KG1 (cell line): ENCODE results near the gene TAB2.

Source experiments
- DNase-seq: peaks from one replicate; lab custom pipeline; 2025; lab: John Stamatoyannopoulos, UW

Gene TAB2

DNA sequence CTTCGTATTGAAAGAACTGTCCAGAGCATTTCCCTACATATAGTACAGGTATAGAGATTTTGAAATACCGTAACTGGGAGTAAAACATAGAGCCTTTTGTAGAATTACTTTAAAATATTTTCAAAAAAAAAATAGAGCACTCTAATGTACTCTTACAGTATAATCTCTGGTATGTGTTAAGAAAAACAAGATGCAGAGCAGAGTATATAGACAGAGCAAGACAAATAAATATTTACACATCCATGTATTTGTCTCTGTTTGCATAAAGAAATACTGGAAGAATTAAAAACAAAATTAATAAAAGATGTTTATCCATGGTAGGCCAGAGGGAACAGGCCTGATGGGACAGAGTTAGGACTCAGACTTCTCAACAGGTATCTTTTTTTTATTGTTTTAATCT is 54.5 kb downstream of the TAB2 start:
- DNase-seq, result no peak

DNA sequence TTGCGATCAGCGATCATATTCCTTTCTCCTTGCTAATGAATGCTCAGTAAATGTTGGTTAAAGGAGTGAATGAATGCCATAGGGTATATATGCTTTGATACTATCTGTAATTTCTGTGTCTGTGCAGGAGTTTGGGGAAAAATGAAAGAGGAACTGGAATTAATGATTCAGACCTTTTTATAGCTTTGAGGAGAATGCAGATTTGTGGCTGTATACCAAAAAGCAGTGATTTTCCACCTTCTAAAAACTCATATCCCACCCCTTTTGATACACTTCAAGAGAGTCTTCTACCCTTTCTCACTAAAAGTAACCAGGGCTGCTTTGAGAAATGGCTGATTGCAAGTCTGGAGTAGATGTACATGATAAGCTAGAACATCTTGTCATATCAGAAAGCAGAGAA is 56.0 kb downstream of the TAB2 start:
- no peak for DNase-seq

DNA sequence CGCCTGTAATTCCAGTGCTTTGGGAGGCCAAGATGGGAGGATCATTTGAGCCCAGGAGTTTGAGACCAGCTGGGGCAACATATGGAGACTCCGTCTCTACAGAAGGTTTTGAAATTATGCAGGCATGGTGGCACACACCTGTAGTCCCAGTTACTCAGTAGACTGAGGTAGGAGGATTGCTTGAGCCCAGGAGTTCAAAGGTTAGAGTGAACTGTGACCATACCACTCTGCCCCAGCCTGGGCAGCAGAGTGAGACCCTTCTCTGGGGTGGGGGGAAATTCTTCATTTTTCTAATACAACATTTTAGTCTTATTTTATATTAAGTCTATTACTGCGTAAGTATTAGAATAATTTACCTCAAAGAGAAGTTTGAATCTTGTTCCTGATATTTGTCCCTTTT is 62.5 kb downstream of the TAB2 start:
- no peak for DNase-seq

DNA sequence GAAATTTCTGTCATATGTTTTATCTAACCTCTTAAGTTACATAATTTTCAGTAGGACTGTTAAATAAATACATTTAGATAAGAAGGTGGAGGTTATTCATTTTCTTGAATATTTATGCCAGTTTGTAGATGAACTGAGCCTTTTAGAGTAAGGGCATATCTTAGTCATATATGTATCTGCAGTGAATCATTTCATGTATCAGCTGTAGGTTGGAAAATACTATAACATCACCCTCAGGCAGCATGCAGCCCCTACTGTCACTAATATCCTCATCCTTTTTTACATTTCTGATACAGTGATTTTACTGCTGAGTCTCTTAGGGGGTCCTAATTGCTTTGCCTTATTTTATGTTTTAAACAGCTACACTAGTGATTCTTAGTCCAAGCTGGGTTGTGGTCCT is 63.0 kb downstream of the TAB2 start:
- no peak for DNase-seq

DNA sequence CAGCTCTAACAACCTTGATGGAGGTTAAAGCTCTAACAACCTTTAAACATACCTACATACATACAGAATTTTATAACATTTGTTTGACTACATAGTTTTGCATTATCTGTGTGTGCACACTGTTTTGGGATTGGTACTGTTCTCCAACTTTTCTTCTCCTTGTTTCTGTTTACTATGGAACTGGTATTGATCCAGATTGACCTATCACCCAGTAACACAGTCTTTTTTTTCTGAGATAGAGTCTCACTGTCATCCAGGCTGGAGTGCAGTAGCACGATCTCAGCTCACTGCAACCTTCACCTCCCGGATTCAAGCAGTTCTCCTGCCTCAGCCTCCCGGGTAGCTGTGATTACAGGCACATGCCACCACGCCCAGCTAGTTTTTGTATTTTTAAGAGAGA is 65.9 kb downstream of the TAB2 start:
- no peak for DNase-seq

DNA sequence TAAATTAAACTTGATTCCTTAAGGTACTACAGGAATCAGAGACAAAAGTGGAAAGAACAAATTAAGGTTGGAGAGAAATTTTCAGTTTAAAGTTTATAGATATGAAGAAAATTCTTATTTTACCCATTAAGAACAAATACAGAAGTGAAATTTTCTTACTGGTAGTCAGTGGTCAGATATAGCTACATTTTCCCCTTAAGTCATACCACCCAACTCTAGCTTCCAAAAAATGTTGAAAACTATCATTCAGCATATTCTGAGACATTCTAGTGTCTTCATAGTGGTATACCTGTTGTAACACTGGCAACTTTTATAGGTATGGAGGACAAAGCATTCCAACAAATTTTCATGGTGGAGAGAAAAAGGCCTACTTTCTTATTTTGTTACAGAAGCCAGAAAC is 67.0 kb downstream of the TAB2 start:
- no peak for DNase-seq

DNA sequence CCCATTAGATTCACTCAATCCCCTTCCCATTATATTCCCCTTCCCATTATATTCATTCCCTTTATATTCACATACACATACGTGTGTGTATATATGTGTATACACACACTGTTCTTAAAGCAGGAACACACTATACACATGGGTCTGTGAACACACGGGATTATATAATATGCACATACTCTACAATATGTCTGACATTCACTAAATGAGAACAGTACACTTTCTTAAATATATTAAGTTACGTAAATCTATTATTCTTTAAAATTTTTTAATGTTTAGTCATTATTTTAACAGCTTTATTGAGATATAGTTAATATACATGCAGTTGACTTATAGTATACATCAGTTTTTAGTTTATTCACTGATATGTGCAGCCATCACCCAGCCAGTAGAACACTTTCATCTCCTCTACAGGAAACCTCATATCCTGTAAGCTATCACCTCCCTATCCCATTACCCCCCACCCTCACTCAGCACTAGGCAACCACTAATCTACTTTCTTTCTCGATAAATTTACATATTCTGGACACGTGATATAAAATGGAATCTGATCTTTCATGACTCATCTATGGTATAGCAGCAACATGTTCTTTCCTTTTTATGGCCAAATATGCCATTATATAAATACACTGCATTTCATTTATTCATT is 68.6 kb downstream of the TAB2 start:
- no peak for DNase-seq

DNA sequence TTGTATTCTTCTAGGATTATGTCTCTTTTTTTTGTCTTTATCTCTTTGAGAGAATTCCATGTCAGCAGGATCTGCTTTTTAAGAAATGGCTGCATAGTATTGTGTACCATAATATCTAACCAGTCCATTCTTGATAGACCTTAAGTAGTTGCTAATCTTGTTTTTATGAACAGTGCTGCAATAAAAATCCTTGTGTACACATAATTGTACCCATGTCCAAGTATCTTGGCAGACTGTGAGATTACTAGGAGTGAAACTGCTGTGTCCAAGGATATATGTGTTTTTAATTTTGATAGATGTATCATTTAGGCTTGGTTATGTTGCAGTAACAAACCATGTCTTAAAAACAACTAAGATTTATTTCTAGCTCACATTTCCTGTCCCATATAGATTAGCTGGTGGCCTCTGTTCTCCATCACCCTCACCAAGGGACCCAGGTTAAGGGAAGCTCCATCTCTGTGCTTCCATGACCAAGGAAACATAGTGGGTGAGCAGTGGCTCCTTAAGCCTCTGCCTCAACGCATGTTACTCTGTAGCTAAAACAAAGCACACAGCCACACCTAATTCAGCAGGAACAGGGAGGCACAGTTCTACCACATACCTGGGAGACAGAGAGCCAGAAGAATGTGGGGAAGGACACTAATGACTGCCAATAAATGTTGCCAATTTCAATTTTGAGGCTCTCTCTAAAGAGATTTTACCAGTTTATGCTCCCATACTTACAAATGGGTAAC is 70.4 kb downstream of the TAB2 start:
- DNase-seq, result no peak

DNA sequence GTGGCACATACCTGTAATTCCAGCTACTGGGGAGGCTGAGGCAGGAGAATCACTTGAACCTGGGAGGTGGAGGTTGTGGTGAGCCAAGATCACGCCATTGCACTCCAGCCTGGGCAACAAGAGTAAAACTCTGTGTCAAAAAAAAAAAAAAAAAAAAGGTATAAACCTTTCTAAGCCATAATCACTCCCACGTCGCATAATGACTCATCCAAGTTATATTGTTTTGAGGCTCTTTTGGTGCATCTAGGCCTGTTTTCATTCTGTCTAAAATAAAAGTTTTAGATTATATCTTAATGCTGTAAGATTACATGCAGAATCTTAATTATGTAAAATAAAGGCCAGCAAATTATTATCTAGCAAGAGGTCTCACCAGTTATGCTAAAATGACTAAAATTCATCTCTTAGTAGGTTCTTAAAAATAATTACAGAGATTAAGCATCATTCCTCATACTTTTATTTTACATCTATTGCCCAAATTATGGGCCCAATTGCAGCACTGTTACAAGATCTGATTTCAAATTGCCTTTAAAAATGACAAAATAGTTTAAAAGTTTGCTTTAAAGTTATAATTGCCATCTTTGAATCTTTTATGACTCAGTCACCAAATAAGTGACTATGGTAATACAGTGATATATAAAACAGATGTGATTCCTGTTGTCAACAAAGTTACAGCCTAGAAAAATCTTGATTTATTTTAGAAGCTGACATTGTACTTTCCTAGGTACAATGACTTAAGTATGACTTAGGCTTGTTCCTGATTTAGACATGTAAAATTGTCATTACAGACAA is 72.2 kb downstream of the TAB2 start:
- no peak for DNase-seq

DNA sequence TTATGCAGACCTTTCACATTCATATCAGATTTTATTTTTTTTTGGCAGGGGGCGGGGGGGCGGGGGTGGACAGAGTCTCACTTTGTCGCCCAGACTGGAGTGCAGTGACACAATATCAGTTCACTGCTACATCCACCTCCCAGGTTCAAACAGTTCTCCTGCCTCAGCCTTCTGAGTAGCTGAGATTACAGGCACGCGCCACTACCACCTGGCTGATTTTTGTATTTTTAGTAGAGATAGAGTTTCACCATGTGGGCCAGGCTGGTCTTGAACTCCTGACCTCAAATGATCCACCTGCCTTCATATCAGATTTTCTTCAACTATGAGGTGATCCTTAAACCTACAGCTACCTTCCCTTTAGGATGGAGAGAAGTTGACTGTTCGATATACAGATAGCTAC is 74.6 kb downstream of the TAB2 start:
- DNase-seq, result no peak

DNA sequence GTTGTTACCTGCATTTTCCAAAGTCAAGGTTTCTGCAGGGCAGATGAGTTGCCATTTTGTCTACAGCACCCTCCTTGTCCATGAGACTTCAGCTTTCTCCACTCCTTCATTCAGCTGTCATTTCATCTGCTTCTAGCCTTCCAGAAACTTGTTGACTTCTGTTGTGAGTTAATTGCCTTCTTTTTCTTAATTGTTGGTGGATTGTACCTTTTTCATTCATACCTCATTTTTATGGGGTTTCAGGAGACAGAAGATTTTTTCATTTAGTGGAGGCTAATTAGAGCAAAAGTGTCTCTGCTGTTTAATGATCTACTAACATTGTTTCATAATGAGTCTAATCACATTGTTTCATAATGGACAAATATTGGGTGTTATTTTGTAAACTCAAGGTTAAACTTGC is 75.0 kb downstream of the TAB2 start:
- no peak for DNase-seq

DNA sequence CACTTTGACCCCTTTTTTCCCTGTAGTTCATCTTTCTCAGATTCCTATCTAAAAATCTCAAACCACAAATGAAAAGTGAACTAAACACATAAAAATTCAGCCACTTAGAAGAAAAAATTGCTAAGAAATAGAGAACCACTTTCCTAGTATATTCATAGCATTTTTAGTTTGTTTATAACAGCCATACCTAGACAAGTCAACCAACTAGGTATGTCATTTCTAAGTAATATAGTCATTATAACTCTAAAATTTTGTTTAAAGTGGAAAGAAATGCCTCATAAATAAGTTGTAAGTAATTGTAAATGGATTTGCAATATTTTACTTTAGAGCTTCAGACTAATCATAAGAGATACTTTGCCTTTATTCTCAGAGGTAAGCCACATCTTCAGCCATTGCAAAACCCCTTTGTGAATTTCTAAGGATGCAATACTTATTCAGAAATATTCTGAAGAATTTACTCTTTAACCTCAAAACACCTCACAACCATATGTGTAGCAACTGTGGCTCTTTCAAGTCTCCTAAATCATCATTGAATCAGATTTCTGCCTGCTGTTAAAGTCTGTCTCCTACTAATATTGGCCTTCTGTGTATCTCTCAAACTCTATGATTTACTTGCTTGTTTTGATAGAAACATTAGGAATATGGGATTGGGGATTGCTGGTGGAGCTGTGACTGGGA is 75.6 kb downstream of the TAB2 start:
- no peak for DNase-seq

DNA sequence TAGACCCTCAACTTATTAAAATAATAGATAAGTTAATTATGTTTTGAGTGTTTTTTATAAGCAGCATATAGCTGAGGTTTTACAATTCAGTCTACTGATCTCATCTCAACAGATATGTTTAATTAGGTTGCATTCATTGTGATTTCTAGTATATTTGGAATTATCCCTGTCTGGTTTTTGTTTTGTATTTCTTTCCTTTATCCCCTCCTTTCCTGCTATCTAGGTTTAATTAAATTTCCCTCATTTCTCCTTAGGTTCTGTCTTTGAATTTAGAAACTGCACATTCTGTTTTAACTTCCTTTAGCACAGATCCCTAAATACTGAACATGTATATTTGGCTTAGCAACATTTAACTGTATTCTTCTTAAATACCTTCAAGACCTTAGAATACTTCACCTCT is 77.7 kb downstream of the TAB2 start:
- no peak for DNase-seq

DNA sequence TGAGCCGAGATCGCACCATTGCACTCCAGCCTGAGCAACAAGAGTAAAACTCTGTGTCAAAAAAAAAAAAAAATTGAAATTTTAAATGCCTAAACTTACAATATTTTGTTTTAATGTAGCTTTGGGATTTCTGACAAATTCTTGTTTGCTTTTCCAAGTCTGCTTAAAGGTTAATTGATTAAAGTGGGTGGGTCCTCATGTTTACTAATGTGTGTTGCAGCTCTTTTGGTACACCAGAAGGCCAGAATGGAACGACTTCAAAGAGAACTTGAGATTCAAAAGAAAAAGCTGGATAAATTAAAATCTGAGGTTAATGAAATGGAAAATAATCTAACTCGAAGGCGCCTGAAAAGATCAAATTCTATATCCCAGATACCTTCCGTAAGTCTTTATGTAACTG is 79.9 kb downstream of the TAB2 start:
- no peak for DNase-seq

DNA sequence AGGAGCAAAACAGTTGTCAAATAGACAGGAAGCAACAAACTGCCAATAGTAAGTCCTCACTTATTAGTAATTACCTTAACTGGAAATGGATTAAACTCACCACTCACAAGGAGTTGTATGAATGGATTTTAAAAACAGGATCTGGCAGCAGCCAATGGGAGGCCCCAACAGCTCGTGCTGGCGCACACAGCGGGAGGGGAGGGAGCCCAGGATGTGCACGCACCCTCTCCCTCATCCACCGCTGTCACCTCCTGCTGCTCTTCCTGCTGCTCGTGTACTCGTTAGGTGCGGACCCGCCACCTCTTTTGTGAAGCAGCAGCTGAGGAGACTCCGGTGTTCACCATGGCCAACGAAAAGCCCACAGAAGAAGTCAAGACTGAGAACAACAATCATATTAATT is 82.5 kb downstream of the TAB2 start, which contains the start of gene SUMO4:
Gene SUMO4 (plus strand): TSS at position 213 of the 400 bp plus-strand sequence. CDS start 130 bp downstream, at position 343.
- DNase-seq, result no peak

DNA sequence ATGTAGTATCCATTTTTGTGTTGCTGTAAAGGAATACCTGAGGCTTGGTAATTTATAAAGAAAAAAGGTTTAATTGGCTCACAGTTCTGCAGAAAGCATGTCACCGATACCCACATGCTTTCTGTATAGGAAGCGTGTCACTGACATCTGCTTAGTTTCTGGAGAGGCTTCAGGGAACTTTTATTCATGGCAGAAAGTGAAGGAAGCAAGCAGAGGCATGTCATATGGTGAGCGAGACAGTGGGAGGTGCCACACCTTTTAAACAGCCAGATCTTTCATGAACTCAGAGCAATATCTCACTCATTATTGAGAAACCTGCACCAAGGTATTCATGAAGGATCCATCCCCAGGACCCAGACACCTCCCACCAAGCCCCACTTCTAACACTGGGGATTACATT is 86.0 kb downstream of the TAB2 start:
- DNase-seq, result no peak

DNA sequence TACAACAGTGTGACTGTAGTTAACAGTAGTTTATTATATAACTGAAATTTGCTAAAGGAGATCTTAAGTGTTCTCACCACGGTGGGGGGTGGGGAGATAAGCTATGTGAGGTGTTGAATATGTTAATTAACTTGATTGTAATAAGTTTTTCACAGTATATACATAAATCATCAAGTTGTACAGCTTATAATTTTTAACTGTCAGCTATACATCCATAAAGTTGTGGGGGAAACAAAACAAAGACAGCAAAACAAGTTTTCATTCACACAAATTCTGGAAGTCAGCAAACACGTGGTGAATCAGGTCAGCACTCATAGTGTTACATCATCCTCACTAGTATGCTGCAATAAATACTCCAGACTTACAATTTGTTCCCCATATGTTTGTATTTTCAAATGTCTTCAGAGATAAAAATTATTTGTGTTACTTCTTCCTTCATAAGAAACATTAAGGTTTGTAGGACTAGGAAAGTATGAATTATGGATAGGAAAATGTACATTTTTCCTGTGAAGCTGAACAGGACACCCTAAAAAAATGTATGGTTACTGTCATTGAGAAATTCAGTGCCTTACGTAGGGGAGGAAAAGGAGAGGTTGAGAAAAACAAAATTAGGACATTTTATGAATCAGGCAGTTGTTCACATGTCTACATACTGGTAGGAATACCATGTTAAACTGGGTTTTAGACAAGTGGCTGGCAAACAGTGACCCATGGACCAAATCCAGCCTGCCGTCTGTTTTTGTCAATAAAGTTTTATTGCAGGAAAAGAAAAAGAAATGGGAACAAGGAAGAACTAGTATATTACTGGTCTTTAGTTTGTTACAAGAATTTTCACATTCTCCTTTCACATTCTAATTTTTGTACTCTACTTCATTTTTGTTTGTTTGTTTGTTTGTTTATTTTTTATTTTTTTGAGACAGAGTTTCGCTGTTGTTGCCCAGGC is 88.6 kb downstream of the TAB2 start:
- no peak for DNase-seq

DNA sequence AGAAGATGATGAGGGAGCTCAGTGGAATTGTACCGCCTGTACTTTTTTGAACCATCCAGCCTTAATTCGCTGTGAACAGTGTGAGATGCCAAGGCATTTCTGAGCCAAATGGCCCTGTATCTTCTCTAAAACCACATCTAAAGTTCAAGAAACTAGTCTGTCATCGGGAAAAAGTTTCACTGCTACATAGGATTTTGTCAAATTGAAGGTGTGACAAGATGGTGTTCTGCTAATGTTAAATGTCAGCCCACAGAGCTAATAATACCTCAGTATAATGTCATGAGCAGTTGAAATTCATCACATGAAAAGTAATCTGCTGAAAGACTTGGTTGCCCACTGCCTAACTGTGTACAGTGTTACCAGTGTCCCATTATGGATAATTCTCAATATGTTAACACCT is 92.1 kb downstream of the TAB2 start:
- no peak for DNase-seq

DNA sequence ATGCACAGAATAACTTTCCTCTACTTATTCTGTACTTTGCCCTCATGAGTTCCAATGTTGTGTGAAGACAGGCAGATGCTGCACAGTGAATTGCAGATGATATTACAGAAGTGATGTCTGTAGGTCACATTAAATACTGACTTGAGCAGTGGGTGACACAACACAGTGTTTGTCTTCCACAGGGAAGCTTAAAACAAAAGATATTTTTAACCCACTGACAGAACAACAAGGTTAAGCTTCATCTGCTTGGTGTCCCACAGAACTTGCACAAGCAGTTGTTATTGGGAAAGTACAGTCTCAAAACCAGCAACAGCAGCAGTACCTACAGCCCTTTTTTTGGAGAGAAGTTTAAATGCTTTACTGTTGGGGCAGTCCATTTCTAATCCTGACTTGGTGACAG is 93.0 kb downstream of the TAB2 start:
- DNase-seq, result no peak

DNA sequence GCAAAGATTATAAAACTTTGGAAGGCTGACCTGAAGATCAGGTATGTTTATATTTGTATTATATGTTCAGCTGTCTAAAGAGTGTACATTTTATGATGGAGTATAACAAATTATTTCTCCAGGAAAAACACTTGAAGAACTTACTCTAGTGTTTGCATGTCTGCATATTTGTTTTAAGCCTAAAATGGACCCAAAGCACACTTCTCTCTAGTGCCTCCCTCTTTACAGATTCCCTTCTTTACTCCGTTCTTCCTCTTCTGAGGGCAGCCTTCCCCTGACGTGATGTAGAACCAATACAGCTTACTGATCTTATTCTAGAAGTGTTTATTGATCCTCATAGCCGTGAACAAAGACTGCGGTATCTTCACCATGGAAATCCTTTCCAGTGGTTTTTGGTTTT is 96.5 kb downstream of the TAB2 start:
- no peak for DNase-seq

DNA sequence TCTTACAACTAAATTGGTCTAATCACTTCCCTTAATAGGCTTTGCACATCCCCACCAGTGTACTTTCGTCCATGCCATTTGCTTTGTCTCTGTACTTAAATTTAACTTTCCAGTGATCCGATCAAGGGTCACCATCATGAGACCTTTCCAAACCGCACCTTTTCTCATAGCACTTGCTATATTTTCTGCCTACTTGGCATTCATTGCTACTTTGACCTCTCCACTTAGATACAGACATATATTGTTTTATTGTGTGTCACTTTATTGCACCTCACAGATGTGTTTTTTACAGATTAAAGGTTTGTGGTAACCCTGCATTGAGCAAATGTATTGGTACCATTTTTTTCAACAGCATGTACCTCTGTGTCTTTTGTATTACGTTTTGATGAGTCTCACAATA is 97.3 kb downstream of the TAB2 start:
- no peak for DNase-seq
